Hepatocyte (in vitro differentiated cells): Measurements from ENCODE around the gene SERP2.

Experiments
- EZH2 ChIP-seq: fragments of 200-600 bp; sonication (generic); IDR thresholded peaks from 2 replicates; pipeline ENCODE4 v1.6.1; 2016; ENCODE audit warnings: antibody characterized with exemption, mild to moderate bottlenecking, borderline replicate concordance
- EZH2phosphoT487 ChIP-seq: fragments of 200-600 bp; sonication (generic); IDR thresholded peaks from one replicate; pipeline ENCODE4 v1.6.1; 2018; ENCODE audit warnings: antibody characterized with exemption, mild to moderate bottlenecking, low read depth, moderate library complexity; ENCODE audit not compliant: unreplicated experiment, severe bottlenecking
- TF ChIP-seq, protein P1 (sequence below): fragments of 200-600 bp; sonication (generic); IDR thresholded peaks from 2 replicates; pipeline ENCODE4 v1.5.1; 2016; ENCODE audit warnings: antibody characterized with exemption, mild to moderate bottlenecking; ENCODE audit not compliant: poor library complexity

DNA sequence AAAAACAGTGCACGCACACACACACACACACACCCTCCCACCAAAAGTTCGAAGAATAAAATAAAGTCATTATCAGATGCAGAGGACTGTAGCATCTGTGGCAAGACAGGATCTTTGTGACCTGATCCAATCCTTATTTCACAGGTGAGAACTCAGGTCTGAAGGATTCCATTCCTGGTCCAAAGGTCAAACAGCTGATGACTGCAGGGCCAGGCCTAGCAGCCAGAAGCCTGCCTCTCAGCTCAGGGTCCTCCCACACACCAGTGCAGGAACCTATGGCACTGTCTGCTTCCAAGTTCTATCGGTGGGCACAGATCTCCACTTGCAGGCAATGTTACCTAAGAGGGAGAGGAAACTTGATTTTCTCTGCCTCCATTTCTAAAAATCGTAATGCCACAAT lies 57.5 kb downstream of the SERP2 start:
- TF ChIP-seq, protein P1, sequence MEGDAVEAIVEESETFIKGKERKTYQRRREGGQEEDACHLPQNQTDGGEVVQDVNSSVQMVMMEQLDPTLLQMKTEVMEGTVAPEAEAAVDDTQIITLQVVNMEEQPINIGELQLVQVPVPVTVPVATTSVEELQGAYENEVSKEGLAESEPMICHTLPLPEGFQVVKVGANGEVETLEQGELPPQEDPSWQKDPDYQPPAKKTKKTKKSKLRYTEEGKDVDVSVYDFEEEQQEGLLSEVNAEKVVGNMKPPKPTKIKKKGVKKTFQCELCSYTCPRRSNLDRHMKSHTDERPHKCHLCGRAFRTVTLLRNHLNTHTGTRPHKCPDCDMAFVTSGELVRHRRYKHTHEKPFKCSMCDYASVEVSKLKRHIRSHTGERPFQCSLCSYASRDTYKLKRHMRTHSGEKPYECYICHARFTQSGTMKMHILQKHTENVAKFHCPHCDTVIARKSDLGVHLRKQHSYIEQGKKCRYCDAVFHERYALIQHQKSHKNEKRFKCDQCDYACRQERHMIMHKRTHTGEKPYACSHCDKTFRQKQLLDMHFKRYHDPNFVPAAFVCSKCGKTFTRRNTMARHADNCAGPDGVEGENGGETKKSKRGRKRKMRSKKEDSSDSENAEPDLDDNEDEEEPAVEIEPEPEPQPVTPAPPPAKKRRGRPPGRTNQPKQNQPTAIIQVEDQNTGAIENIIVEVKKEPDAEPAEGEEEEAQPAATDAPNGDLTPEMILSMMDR: no peak
- no peak for TF ChIP-seq EZH2phosphoT487
- TF ChIP-seq EZH2: no peak
